LNCaP clone FGC (cell line): ENCODE measurements around the gene ACOT7.
A peak's percentile ranks its signal among the peaks of the same experiment; 100 is the strongest.

Experiments used
- DNase-seq: peaks from one replicate; pipeline ENCODE4 v3.0.0-alpha.2; 2011; ENCODE audit warnings: low read depth
- H3K4me3 ChIP-seq: 2 replicates; pipeline ENCODE4 v1.5.1; 2011; ENCODE audit warnings: mild to moderate bottlenecking, low read depth, low read length, control low read depth
- CTCF ChIP-seq: IDR thresholded peaks from 2 replicates; pipeline ENCODE4 v1.5.1; 2012; ENCODE audit warnings: mild to moderate bottlenecking; ENCODE audit not compliant: control insufficient read depth, insufficient read depth; ENCODE audit errors: extremely low read depth

The ACOT7 gene

GRCh38 chr1:6426277-6426971 lies 32.9 kb upstream of the ACOT7 start:
- DNase-seq = no peak
- no peak for TF ChIP-seq CTCF
- no peak overlapping the region for H3K4me3 ChIP-seq

- no peak for DNase-seq
- no peak for TF ChIP-seq CTCF
- no peak overlapping the region for H3K4me3 ChIP-seq
Observed at GRCh38 chr1:6425658-6426057, 32.1 kb upstream of the ACOT7 start.

GRCh38 chr1:6424619-6425593 lies 31.3 kb upstream of the ACOT7 start, which contains the start of gene ESPN:
ESPN (plus strand) TSS chr1:6424776; CDS start chr1:6424956, 180 bp downstream.
- TF ChIP-seq CTCF = no peak
- no peak for DNase-seq
- no peak within 1 kb of the TSS for H3K4me3 ChIP-seq

- H3K4me3 ChIP-seq = no peak overlapping the region
- TF ChIP-seq CTCF = no peak
- no peak for DNase-seq
Observed at GRCh38 chr1:6424000-6424565, 30.5 kb upstream of the ACOT7 start.

- TF ChIP-seq CTCF = peak; percentile 97
- DNase-seq = no peak
- H3K4me3 ChIP-seq = no peak overlapping the region
Observed at GRCh38 chr1:6423321-6423999, 29.9 kb upstream of the ACOT7 start.

- DNase-seq = no peak
- no peak for TF ChIP-seq CTCF
- H3K4me3 ChIP-seq = no peak overlapping the region
Observed at GRCh38 chr1:6421266-6421665, 27.7 kb upstream of the ACOT7 start.
